ENCODE results near the gene TSPO2.
A peak's percentile ranks its signal among the peaks of the same experiment; 100 is the strongest.
"Not testable (repeated sequence)": the region's sequence is repeated elsewhere in the genome, so short reads cannot be mapped to it uniquely, and the experiment has no call there.

- TF ChIP-seq, protein P1, sequence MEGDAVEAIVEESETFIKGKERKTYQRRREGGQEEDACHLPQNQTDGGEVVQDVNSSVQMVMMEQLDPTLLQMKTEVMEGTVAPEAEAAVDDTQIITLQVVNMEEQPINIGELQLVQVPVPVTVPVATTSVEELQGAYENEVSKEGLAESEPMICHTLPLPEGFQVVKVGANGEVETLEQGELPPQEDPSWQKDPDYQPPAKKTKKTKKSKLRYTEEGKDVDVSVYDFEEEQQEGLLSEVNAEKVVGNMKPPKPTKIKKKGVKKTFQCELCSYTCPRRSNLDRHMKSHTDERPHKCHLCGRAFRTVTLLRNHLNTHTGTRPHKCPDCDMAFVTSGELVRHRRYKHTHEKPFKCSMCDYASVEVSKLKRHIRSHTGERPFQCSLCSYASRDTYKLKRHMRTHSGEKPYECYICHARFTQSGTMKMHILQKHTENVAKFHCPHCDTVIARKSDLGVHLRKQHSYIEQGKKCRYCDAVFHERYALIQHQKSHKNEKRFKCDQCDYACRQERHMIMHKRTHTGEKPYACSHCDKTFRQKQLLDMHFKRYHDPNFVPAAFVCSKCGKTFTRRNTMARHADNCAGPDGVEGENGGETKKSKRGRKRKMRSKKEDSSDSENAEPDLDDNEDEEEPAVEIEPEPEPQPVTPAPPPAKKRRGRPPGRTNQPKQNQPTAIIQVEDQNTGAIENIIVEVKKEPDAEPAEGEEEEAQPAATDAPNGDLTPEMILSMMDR (IDR thresholded peaks at IDR 0.05) = peak in 2 of 3 experiments; percentile 52 to 56
- TF ChIP-seq POLR2A (IDR thresholded peaks at IDR 0.05) = not testable (repeated sequence)
Observed at GRCh38 chr6:41006217-41006616, 36.0 kb upstream of the TSPO2 start.

All from testis (tissue), 2 donors.